GM10266 (cell line): ENCODE results near the gene DNAH8.

Source experiments
- DNase-seq: peaks from one replicate; pipeline ENCODE4 v3.0.0; 2012; ENCODE audit errors: extremely low spot score
- TF ChIP-seq, protein P1 (sequence below): IDR thresholded peaks from 2 replicates; pipeline ENCODE4 v1.5.1; 2012; ENCODE audit warnings: mild to moderate bottlenecking, low read depth; ENCODE audit not compliant: control insufficient read depth, insufficient read depth; ENCODE audit errors: missing control alignments

DNAH8 gene

DNA sequence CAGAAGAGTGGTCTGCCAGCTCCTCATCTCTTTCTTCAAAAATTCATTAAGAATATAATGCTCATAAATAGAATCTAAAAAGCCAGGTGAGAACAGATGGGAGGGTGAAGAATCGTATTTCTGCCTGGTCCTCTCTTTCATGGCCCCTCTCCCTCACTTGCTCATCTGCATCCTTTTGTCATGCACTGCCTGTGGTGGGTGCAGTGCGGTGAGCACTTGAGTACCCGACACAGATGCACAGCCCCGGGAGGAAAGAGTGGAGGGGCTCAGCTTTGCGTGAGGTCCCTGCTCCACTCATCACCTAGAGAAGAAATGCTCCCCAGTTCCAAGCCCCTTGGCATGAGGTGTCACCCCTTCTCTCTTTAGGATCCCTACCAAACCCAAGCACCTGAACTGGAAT is 275.4 kb downstream of the DNAH8 start:
- TF ChIP-seq, protein P1, sequence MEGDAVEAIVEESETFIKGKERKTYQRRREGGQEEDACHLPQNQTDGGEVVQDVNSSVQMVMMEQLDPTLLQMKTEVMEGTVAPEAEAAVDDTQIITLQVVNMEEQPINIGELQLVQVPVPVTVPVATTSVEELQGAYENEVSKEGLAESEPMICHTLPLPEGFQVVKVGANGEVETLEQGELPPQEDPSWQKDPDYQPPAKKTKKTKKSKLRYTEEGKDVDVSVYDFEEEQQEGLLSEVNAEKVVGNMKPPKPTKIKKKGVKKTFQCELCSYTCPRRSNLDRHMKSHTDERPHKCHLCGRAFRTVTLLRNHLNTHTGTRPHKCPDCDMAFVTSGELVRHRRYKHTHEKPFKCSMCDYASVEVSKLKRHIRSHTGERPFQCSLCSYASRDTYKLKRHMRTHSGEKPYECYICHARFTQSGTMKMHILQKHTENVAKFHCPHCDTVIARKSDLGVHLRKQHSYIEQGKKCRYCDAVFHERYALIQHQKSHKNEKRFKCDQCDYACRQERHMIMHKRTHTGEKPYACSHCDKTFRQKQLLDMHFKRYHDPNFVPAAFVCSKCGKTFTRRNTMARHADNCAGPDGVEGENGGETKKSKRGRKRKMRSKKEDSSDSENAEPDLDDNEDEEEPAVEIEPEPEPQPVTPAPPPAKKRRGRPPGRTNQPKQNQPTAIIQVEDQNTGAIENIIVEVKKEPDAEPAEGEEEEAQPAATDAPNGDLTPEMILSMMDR: no peak
- DNase-seq: no peak

DNA sequence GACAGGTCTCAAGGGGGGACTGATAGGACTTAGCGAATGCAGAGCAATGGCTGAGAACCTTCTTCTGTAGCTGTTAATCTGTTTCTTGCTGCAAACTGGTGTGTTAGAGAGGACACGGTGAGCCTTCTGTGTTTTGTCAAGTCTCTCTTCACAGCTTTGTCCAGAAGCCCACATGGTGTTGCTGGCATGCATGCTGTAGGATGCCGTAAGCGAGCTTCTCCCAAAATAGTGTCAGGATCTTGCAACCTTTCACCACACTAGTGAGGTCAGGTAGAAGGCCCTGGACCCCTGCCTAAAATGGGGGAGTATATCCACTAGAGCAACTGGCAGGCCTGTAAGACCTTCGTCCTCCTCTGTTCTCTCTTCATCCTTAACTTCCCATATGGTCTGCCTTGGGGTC is 281.6 kb downstream of the DNAH8 start:
- TF ChIP-seq, protein P1: no peak
- no peak for DNase-seq

GRCh38 chr6:38997128-38997761 is 282.1 kb downstream of the DNAH8 start:
- DNase-seq: peak; percentile 10

DNA sequence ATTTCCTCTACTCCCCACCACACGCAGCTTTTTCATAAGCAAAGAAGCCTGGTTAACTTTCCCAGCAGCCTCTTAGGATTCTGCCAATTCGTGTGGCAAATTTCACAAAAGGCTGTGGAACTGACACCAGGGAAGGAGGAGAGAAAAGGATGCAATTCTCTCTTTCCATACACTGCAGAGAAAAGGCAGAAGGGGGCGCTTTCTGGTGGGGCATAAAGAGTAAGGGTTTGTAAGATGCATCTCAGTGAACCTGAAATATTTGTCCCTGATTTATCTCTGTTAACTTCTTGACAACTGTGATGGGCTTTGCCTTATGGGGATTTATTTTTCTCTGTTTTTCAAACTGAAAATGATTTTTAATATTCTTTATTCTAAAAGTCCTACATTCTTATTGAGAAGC is 288.0 kb downstream of the DNAH8 start:
- DNase-seq: no peak
- TF ChIP-seq, protein P1: peak; percentile 30

More at GRCh38 chr6:38997128-38997761, 282.1 kb downstream of the DNAH8 start:
- TF ChIP-seq, protein P1: peak; percentile 50

DNA sequence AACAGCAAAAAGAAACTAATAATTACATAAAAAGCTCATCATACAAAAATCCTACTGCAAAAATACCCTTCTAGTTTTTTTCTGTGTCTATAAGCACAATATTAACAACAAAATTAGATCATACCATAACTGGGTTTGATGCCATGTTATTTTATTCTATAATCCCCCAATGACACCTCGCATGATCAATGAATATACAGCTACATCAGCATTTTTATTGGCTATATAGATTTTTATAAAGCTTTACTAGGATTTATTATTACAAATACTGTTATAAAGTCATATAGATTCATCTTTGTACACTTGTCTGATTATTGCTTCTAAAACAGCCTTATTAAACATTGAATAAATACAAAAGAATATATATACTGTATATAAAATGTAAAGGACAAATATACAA is 288.4 kb downstream of the DNAH8 start:
- TF ChIP-seq, protein P1: no peak
- DNase-seq: no peak

GRCh38 chr6:39004801-39005200 is 289.7 kb downstream of the DNAH8 start:
- DNase-seq: no peak
- TF ChIP-seq, protein P1: no peak

DNA sequence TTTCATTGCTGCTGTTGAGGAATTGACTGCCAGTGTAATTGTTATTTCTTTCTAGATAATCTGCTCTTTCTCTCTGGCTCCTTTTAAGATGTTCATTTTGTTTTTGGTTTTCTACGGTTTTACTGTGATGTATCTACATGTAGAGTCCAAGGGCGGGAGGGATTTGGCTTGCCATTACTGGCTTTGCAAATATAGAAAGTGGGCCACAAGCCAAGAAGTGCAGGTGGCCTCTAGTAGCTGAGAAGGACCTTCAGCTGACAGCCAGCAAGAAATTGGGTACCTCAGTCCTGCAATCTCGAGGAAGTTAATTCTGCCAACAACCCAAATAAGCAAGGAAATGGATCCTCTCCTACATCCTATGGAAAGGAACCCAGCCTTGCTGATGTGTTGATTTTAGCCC is 290.7 kb downstream of the DNAH8 start:
- DNase-seq: no peak
- TF ChIP-seq, protein P1: no peak
